ENCODE data around the gene ERP29.
"Not testable (repeated sequence)": the region's sequence is repeated elsewhere in the genome, so short reads cannot be mapped to it uniquely, and the experiment has no call there.

Gene ERP29

GRCh38 chr12:112004041-112004440 is 9.2 kb upstream of the ERP29 start:
- no peak for DNase-seq

GRCh38 chr12:112005419-112006395 is 7.5 kb upstream of the ERP29 start:
- DNase-seq, result no peak

DNA sequence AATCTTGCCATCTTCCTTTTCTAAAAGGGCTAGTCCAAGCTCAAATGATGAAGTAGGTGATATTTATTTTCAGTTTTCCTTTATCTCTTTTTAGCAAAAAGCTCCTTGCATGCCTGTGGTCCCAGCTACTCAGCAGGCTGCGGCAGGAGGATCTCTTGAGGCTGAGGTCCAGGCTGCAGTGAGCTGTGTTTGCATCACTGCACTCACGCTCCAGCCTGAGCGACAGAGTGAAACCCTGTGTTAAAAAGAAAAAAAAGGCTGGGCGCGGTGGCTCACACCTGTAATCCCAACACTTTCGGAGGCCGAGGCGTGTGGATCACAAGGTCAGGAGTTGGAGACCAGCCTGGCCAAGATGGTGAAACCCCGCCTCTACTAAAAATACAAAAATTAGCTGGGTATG is 5.3 kb upstream of the ERP29 start:
- no peak for DNase-seq

DNA sequence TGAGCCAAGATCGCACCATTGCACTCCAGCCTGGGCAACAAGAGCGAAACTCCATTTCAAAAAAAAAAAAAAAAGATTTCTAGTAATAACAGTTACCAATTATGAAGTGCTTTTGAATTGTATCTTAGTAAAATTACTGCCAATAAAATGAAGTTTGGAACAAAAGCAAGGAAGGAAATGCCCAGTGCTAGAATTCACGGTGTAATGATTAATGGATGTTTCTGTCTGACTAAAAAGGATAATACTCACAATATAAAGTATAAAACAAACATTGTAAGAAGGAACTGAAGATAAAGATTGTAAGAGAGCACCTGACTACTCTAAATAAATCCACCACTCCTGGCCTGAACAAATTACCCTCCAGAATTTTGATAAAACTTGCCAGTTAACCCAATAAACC is 4.3 kb upstream of the ERP29 start:
- no peak for DNase-seq

DNA sequence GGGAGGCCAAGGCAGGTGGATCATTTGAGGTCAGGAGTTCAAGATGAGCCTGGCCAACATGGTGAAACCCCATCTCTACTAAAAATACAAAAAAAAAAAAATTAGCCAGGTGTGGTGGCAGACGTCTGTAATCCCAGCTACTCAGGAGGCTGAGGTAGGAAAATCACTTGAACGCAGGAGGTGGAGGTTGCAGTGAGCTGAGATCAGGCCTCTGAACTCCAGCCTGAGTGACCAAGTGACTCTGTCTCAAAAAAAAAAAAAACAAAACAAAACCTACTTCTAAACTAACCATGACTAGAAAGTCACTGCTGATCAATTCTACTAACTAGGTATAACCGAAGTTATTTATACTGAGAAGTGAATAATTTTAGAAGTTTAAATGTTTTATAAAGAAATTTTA is 3.6 kb upstream of the ERP29 start:
- not testable (repeated sequence) for DNase-seq

DNA sequence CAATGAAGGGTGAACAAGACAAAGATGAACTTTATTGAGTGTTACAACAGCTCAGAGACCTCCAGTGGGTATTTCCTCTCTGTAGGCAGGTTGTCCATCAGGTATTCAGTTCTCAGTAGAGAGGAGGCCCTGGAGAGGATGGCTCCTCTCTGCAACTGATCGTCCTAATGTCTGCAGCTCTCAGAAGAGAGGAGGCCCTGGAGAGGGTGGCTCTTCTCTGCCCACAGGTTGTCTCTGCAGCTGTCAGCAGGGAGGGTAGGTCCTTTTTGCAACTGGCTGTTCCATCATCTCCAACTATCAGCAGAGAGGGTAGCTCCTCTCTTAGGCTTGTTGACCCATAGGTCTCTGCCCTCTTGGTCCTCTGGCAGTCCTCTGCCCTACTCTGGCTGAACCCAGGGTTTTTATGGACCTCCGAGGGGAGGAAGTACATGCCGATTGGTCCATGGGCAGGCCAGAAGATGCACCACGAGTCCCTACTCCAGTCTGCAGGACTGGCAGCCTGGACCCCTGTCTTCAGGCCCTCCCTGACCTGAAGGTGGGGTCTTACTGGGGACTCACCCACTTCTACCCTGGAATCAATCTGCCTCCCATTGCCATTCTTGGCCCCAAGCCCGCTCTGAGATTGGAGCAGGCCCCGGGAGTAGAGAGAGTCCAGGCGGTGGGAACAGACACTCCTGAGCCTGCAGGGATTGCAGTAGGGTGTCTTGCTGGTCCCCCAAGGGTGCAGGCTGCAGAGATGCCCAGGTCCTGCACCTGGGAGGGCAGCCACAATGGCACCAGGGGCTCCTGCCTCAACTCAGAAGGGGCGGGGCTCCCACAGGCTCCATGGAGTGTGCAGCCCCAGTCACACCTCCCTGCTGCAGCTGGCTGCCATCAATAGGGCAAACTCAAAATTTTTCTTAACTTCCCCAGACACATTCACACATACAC is 2.5 kb upstream of the ERP29 start:
- no peak for DNase-seq

DNA sequence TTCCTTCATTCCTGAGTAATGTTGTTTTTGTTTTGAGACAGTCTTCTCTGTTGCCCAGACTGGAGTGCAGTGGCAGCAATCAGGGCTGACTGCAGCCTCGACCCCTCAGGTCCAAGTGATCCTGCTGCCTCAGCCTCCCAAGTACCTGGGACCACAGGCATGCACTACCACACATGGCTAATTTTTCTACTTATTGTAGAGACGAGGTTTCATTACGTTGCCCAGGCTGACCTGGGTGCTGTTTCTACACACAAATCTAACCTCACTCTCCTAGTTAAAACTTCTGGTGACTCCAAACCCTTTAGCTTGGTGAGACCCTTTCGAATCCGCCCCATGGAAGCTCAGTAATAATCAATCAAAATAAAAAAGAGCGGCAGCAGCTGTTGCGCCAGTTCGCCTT is 1.5 kb upstream of the ERP29 start:
- no peak for DNase-seq

GRCh38 chr12:112013601-112014402 is 576 bp downstream of the ERP29 start:
- DNase-seq, result peak; percentile 79

- no peak for DNase-seq
These were observed 2.7 kb downstream of the ERP29 start for GRCh38 chr12:112015938-112016337.

GRCh38 chr12:112017041-112017440 is 3.8 kb downstream of the ERP29 start:
- no peak for DNase-seq

DNA sequence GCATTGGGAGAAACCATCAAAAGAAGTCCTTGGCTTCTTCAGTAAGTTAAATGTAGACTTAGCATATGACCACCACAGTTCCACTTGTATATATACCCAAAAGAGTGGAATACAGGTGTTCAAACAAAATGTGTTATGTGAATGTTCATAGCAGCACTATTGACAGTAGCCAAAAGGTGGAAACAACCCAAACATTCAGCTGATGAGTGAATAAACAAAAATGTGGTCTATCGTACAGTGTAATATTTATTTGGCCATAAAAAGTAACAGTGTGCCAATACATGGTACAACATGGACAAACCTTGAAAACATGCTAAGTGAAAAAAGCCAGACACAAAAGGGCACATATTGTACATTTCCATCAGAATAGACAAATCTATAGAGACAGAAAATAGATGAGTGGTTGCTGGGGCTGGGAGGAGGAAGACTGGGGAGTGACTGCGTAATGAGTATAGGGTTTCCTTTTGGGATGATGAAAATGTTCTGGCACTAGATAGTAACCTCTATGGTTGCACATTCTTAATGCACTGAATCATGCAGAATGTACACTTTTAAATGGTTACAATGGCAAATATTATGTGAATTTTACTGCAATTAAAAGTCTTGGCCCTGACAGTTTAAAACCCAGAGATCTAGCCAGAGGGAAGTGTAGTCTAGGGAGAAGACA is 5.5 kb downstream of the ERP29 start:
- DNase-seq, result no peak

- no peak for DNase-seq
These were observed 7.8 kb downstream of the ERP29 start for GRCh38 chr12:112020947-112021457.

GRCh38 chr12:112022241-112023016 is 9.2 kb downstream of the ERP29 start:
- DNase-seq, result no peak

- DNase-seq, result no peak
These were observed 10.7 kb downstream of the ERP29 start for GRCh38 chr12:112023759-112024396.

DNA sequence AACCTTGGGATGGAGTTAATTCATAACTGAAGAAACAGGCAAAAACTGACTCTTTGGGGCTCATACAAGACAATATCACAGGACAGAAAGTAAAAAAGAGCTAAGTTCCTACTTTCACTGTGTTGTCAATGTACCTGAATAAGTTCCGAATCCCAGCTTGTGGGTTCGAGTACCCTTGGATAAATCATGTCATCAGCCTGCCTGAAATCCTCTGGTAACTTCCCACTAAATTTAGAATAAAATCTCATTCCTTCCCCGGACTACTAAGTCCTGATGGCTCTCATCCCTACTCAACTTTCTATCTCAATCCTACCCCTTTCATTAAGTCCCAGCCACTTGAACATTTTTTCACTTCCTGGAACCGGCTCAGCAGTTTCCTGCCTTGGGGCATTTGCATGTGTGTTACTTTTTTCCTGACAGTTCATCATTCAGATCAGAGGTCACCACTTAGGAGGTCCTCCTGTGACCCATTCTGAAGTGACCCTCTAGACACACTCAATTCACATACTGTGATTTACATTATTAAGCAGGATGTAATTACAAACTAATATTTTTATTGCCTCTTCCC is 12.7 kb downstream of the ERP29 start:
- no peak for DNase-seq

GRCh38 chr12:112029301-112029700 is 16.1 kb downstream of the ERP29 start:
- no peak for DNase-seq

- no peak for DNase-seq
These were observed 18.2 kb downstream of the ERP29 start for GRCh38 chr12:112031472-112031871.

GRCh38 chr12:112032292-112032691 is 19.1 kb downstream of the ERP29 start:
- DNase-seq, result no peak

DNA sequence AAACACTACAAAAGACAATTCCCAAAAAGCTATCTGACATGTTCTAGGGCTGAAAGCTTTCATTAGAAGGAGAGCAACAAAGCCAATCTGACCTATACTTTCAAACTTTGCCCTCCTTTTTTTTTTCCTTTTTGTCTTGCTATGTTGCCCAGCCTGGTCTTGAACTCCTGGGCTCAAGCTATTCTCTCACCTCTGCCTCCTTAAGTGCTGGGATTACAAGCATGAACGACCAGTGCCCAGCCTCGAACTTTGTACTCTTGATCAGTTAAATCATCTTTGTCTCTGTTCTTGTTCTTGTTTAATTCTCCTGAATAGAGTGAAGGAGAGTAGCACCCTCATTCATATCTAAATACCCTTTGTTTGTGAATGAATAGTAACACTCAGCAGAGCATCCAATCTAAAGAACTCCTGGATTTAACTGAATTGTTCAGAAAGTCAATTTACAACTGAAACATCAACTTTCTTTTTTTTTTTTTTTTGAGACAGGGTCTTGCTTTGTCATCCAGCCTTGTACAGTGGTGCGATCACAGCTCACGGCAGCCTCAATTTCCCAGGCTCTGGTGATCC is 22.1 kb downstream of the ERP29 start:
- DNase-seq, result no peak

- DNase-seq, result not testable (repeated sequence)
These were observed 23.4 kb downstream of the ERP29 start for GRCh38 chr12:112036614-112037013.

All from CD4-positive, alpha-beta T cell treated with Interleukin-10 for 1 hour (primary cell).